ENCODE data around the gene BMP6. TPM values are rescaled to one million over a fixed set of nuclear protein-coding genes. Genes with fewer than 3 reads are reported as not detected.

The BMP6 gene
- total RNA-seq, 4 donors from 2014 or later: 1.7 to 8.3 (median 3.3) TPM

DNA sequence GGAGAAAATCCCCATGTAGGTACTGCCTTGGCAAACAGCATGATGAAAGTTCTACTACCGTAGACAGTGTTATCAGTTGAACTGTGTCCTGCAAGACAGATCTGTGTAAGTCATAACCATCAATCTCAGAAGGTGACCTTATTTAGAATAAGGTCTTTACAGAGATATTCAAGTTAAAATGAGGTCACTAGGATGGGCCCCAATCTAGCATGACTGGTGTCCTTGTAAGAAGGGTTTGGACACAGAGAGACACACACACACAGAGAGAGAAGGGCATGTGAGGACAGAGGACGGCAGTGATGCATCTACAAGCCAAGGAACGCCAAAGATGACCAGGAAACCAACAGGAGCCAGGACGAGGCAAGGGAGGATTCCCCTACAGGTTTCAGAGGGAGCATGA, 175.9 kb downstream of the BMP6 start:
- TF ChIP-seq, protein P1, sequence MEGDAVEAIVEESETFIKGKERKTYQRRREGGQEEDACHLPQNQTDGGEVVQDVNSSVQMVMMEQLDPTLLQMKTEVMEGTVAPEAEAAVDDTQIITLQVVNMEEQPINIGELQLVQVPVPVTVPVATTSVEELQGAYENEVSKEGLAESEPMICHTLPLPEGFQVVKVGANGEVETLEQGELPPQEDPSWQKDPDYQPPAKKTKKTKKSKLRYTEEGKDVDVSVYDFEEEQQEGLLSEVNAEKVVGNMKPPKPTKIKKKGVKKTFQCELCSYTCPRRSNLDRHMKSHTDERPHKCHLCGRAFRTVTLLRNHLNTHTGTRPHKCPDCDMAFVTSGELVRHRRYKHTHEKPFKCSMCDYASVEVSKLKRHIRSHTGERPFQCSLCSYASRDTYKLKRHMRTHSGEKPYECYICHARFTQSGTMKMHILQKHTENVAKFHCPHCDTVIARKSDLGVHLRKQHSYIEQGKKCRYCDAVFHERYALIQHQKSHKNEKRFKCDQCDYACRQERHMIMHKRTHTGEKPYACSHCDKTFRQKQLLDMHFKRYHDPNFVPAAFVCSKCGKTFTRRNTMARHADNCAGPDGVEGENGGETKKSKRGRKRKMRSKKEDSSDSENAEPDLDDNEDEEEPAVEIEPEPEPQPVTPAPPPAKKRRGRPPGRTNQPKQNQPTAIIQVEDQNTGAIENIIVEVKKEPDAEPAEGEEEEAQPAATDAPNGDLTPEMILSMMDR (IDR thresholded peaks at IDR 0.05 in 4 of 5, conservative IDR thresholded peaks at IDR 0.05 in 1 of 5): no peak
- TF ChIP-seq POLR2A (IDR thresholded peaks at IDR 0.05): no peak
- H3K27ac ChIP-seq: no peak overlapping the region
- peaks cover 39 to 44% of the 10 kb centered on the region in 2 donors for H3K4me1 ChIP-seq
- no peak overlapping the region for H3K4me3 ChIP-seq
- no peak for ATAC-seq
- DNase-seq: no peak
- in situ Hi-C loops (cut with MboI; ENCODE audit: low sequenced_read_pairs in 4 of 4) (no loop called here), intact Hi-C loops (cut with DNase I; ENCODE audit: low total_unique reads) (loop anchor here (5.0 kb wide), 1 partner anchor 161 kb away; the partner anchor contains the start of gene BLOC1S5)
- H3K27me3 ChIP-seq: no peaks in the 10 kb centered on the region
- H3K9me3 ChIP-seq: no peaks in the 10 kb centered on the region
- peaks cover 0 to 56% of the 10 kb centered on the region in 2 donors for H3K36me3 ChIP-seq

DNA sequence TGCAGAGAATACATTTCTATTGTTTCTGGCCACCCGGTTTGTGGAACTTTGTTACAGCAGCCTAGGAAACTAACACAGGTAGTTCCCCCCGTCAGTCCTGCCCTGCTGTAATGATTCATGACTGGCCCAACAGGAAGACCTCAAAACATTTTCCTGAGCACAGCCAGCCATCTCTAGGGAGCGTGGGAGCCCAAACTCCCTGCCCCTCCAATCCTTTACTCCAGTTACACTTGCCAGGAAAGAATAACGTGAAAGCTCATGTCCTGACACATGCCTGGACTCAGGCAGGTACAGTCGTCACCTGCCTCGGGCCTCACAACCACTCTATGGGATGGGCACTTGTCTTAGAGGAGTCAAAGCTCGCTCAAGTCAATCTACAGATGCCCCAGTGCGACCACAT, 176.3 kb downstream of the BMP6 start:
- no peak for ATAC-seq
- Histone ChIP-seq H3K4me1 (peaks cover 43 to 44% of the 10 kb centered on the region in 2 donors), H3K9me3 (no peaks in the 10 kb centered on the region), H3K4me3 (no peak overlapping the region), H3K36me3 (peaks cover 0 to 52% of the 10 kb centered on the region in 2 donors), H3K27me3 (no peaks in the 10 kb centered on the region), H3K27ac (no peak overlapping the region)
- in situ Hi-C loops (cut with MboI; ENCODE audit: low sequenced_read_pairs in 4 of 4) (no loop called here), intact Hi-C loops (cut with DNase I; ENCODE audit: low total_unique reads) (loop anchor here (5.0 kb wide), 1 partner anchor 160 kb away; the partner anchor contains the start of gene BLOC1S5)
- no peak for DNase-seq
- TF ChIP-seq POLR2A (IDR thresholded peaks at IDR 0.05): no peak
- TF ChIP-seq, protein P1 (IDR thresholded peaks at IDR 0.05 in 4 of 5, conservative IDR thresholded peaks at IDR 0.05 in 1 of 5): no peak

DNA sequence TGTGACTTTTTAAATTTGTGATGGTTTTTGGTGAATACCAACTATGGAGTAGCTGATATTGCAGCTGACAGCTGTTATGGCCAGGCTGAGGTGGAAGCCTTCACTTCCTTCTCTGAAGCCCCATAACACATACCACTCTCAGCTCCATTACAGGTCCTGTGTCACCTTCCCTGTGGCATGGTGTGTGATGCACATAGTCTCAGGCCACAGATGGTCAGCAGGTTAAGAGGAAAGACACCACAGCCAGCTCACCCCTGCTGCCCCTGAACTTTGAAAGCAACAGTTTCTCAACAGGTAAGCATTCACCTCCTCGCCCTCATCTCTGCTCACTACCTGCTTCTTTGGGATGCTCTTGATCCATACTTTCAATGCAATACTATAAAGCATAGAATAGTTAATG, 177.0 kb downstream of the BMP6 start:
- in situ Hi-C loops (cut with MboI; ENCODE audit: low sequenced_read_pairs in 4 of 4) (no loop called here), intact Hi-C loops (cut with DNase I; ENCODE audit: low total_unique reads) (loop anchor here (5.0 kb wide), 1 partner anchor 159 kb away; the partner anchor contains the start of gene BLOC1S5)
- H3K36me3 ChIP-seq: peaks cover 0 to 48% of the 10 kb centered on the region in 2 donors
- H3K4me3 ChIP-seq: no peak overlapping the region
- no peaks in the 10 kb centered on the region for H3K9me3 ChIP-seq
- H3K27ac ChIP-seq: no peak overlapping the region
- H3K4me1 ChIP-seq: peaks cover 43 to 44% of the 10 kb centered on the region in 2 donors
- H3K27me3 ChIP-seq: no peaks in the 10 kb centered on the region
- ATAC-seq (no peak), DNase-seq (no peak)
- TF ChIP-seq POLR2A (IDR thresholded peaks at IDR 0.05): no peak

DNA sequence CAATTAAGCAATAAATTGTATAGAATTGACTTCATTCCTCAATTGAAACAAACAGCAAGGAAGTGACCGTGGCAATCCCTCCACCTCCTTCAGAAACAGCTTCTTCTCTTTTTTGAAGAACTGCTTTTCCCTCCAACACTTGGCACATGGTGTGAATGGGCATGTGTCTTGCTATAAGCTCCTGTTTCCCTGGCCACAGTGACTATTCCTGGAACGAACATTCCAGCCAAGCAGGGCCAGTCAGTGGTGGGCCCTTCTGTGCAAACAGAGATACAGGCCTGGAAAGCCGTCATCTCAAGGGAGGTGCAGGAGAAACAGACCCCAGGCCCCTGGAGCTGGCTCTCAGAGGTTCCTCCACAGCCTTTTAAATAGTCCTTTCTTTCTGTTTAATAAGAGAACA, 177.8 kb downstream of the BMP6 start:
- ATAC-seq: no peak
- no peaks in the 10 kb centered on the region for H3K27me3 ChIP-seq
- H3K9me3 ChIP-seq: no peaks in the 10 kb centered on the region
- peaks cover 43 to 47% of the 10 kb centered on the region in 2 donors for H3K4me1 ChIP-seq
- TF ChIP-seq POLR2A (IDR thresholded peaks at IDR 0.05): no peak
- TF ChIP-seq, protein P1 (IDR thresholded peaks at IDR 0.05 in 4 of 5, conservative IDR thresholded peaks at IDR 0.05 in 1 of 5): no peak
- peak overlapping the region in 2 of 4 donors; percentile 11 to 83 for H3K27ac ChIP-seq
- intact Hi-C loops (cut with DNase I; ENCODE audit: low total_unique reads) (loop anchor here (2.0 to 5.0 kb wide), 2 partner anchors 71 to 159 kb away; partner anchors contain the start of gene BLOC1S5), in situ Hi-C loops (cut with MboI; ENCODE audit: low sequenced_read_pairs in 4 of 4) (no loop called here)
- H3K4me3 ChIP-seq: no peak overlapping the region
- no peak for DNase-seq
- H3K36me3 ChIP-seq: peaks cover 0 to 40% of the 10 kb centered on the region in 2 donors

DNA sequence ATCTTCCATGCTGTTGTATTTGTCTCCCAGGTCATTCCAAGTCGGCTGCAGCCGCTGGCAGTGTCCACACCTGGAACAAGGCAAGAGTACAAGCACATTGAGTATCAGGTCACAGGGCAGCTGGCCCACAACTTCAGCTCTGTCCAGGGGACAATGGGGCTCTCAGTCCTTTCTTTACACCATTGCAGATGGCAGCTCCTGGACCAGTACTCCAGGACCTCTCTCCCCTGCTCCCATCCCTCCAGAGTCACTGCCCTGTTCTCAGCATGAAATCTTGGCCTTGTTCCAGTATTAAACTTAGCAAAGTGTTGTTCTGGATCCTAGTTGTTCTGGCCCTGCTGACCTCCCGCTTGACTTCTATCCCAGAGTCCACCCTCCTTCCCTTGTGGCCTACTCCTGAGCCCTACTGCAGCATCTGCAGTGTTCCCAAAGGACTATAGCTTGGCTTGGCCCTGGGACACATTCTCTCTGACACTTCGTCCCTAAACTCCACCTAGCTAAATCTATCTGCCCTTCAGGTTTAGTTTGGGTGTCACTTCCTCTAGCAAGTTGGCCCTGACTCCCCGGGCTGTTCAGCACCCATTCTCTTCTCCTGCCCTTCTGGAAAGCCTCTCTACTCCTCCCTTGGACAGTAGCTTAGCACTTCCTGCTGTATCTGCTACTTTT, 178.9 kb downstream of the BMP6 start:
- intact Hi-C loops (cut with DNase I; ENCODE audit: low total_unique reads) (loop anchor here (2.0 to 5.0 kb wide), 2 partner anchors 70 to 158 kb away; partner anchors contain the start of gene BLOC1S5), in situ Hi-C loops (cut with MboI; ENCODE audit: low sequenced_read_pairs in 4 of 4) (no loop called here)
- no peaks in the 10 kb centered on the region for H3K27me3 ChIP-seq
- DNase-seq: peak; percentile 68 to 83
- no peaks in the 10 kb centered on the region for H3K9me3 ChIP-seq
- ATAC-seq: peak; percentile 82 to 87
- peak overlapping the region; percentile 47 to 83 (median 65) for H3K27ac ChIP-seq
- TF ChIP-seq, protein P1 (IDR thresholded peaks at IDR 0.05 in 4 of 5, conservative IDR thresholded peaks at IDR 0.05 in 1 of 5): no peak
- no peak for TF ChIP-seq POLR2A (IDR thresholded peaks at IDR 0.05)
- peaks cover 0 to 33% of the 10 kb centered on the region in 2 donors for H3K36me3 ChIP-seq
- peaks cover 45 to 47% of the 10 kb centered on the region in 2 donors for H3K4me1 ChIP-seq
- H3K4me3 ChIP-seq: no peak overlapping the region

All from gastrocnemius medialis (tissue), 4 donors.